ENCODE results near the gene FCHO1. TPM values are rescaled to one million over a fixed set of nuclear protein-coding genes. Genes with fewer than 3 reads are reported as not detected.
"Not testable (repeated sequence)": the region's sequence is repeated elsewhere in the genome, so short reads cannot be mapped to it uniquely, and the experiment has no call there.

FCHO1 gene
- total and polyA plus RNA-seq, 2 donors, result 1.4 to 1.7 TPM

DNA sequence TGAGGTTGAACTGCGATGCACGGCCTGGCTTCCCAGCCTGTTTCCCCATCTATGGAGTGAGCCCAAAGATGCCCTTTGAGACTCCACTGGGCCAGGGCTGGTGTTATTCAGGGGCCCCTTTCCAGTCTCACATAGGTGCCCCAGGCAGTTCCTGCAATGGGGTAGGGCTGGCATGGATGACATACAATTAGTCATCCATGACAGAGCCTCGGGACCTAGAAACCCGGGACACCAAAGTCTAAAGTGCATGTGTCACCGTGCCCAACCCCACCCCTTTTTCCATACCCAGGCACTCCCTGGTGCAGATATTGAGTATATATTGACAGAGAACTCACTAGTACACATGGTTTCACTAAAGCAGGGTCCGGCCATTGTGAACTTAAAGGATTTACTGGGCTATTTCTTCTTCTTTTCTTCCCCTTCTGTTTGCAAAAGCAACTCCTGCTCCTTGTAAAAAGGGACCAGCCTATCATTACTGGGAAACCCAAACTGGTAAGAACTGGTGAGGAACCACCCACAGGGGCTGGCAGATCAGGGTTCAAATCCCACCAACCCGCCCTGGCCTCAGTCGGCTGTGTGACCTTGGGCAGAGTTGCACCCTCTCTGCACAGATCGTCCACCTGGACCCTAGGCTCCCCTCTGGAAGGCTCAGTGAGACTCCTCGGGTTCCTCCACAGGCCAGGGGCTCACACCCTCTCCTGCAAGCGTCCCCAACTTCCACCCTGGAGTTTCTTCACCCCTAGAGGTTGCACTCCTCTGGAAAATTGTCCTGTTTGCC, 46.3 kb downstream of the FCHO1 start:
- peak overlapping the region; percentile 63 for H3K27ac ChIP-seq (ENCODE audit: low read depth)
- H3K36me3 ChIP-seq (ENCODE audit: insufficient read depth), result no peaks in the 10 kb centered on the region
- WGBS, result 56% methylated on average over 11 of the region's 11 CpGs
- H3K4me3 ChIP-seq (ENCODE audit: low read depth, low read length), result no peak overlapping the region
- DNase-seq (ENCODE audit: extremely low spot score), result no peak
- peaks cover 1% of the 10 kb centered on the region for H3K4me1 ChIP-seq (ENCODE audit: insufficient read depth)

DNA sequence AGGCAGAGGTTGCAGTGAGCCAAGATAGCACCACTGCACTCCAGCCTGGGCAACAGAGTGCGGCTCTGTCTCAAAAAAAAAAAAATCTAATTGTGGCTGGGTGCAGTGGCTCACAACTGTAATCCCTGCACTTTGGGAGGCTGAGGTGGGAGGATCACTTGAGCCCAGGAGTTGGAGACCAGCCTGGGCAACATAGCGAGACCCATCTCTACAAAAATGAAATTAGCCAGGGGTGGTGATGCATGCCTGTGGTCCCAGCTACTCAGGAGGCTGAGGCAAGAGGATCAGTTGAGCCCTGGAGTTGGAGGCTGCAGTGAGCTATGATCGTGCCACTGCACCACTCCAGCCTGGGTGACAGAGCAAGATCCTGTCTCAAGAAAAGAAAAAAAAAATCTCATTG, 47.3 kb downstream of the FCHO1 start:
- 87% methylated on average over 3 of the region's 3 CpGs for WGBS
- not testable (repeated sequence) for H3K36me3 ChIP-seq (ENCODE audit: insufficient read depth); H3K4me1 ChIP-seq (ENCODE audit: insufficient read depth); DNase-seq (ENCODE audit: extremely low spot score); H3K4me3 ChIP-seq (ENCODE audit: low read depth, low read length); H3K27ac ChIP-seq (ENCODE audit: low read depth)

DNA sequence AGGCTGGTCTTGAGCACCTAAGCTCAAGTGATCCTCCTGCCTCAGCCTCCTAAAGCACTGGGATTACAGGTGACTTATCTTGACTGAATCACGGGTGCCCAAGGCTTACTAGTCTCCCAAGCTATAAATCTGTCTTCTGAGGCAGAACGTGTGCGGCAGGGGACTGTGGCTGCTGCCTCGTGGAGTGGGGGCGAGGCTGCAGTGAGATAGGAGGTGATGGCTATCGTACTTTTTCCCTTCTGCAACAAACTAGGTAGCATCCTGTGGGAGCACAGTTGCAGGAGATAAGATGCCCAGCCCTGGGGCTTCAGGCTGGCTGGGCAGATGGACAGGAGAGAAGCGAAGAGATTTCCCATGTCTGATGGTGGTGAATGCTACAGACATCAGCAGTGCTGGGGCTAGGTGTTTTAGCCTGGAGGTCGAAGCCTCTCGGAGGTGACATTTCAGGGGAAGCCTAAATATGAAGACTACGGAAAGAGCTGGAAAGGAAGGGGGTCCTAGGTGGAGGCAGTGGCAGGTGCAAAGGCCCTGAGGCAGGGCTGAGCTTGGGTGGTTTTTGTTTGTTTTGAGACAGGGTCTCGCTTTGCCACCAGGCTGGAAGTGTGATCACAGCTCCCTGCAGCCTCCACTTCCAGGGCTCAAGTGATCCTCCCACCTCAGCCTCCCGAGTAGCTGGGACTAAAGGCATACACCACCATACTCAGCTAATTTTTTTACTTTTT, 51.0 kb downstream of the FCHO1 start:
- Histone ChIP-seq H3K4me1 (ENCODE audit: insufficient read depth) (peaks cover 1% of the 10 kb centered on the region), H3K36me3 (ENCODE audit: insufficient read depth) (no peaks in the 10 kb centered on the region), H3K27ac (ENCODE audit: low read depth) (no peak overlapping the region), H3K4me3 (ENCODE audit: low read depth, low read length) (no peak overlapping the region)
- DNase-seq (ENCODE audit: extremely low spot score), result no peak
- 56% methylated on average over 12 of the region's 12 CpGs for WGBS

DNA sequence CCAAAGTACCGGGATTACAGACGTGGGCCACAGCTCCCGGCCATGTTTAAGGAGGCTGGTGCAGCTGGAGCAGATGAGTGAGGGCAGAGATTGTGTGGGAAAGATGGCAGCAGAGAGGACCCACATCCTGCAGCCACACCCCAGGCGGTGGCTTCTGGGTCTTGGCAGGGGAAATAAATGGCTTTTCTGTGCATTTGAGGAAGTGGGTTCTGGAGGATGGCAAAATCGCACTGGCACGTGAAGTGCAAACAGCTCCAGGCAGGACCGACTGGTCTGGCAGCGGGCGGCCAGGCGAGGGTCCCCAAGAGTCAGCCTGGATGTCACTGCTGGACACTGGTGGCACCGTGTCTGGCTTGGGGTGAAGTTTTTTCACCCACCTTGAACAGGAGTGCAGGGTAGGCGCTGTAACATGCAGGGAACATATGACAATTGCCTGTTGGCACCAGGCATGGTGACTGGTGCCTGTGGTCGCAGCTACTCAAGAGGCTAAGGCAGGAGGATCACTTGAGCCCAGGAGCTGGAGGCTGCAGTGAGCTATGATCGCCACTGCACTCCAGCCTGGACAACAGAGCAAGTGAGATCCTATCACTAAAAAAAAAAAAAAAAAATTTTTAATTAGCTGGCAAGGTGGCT, 52.1 kb downstream of the FCHO1 start:
- H3K27ac ChIP-seq (ENCODE audit: low read depth), result no peak overlapping the region
- H3K4me3 ChIP-seq (ENCODE audit: low read depth, low read length), result no peak overlapping the region
- no peak for DNase-seq (ENCODE audit: extremely low spot score)
- H3K4me1 ChIP-seq (ENCODE audit: insufficient read depth), result no peaks in the 10 kb centered on the region
- no peaks in the 10 kb centered on the region for H3K36me3 ChIP-seq (ENCODE audit: insufficient read depth)
- WGBS, result 68% methylated on average over 14 of the region's 14 CpGs

DNA sequence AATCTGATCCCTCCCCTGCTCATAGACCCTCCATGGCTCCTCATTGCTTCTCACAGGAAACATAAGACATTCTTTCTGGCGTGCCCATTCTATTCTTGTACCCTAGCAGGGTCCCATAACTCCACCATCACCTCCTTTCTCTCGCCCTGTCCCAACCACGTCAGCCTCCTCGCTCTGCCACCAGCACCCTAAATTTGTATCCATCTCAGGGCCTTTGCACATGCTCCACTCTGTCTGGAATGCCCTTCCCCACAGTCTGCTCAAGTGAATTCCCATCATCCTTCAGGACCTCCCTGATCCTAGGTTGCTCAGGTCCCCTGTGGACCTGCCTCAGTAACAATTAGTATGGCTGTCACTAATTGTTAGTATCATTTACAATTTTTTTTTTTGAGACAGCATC, 54.1 kb downstream of the FCHO1 start:
- Histone ChIP-seq H3K4me3 (ENCODE audit: low read depth, low read length) (no peak overlapping the region), H3K36me3 (ENCODE audit: insufficient read depth) (no peaks in the 10 kb centered on the region), H3K27ac (ENCODE audit: low read depth) (no peak overlapping the region), H3K4me1 (ENCODE audit: insufficient read depth) (no peaks in the 10 kb centered on the region)
- DNase-seq (ENCODE audit: extremely low spot score), result no peak
- WGBS, result 85% methylated on average over 4 of the region's 4 CpGs

DNA sequence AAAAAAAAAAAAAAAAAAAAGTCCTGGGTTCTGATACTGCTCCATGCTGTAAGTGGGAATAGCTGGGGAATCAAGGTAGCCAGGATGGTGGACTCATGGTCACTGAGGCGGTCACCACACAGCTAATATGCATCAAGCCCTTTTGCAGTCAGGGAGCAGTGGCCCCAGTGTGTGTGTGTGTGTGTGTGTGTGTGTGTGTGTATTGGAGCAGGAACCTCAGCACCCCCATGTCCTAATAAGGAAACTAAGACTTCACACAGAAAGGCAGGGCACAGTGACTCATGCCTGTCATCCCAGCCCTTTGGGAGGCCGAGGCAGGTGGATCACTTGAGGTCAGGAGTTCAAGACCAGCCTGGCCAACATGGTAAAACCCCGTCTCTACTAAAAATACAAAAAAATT, 55.7 kb downstream of the FCHO1 start:
- no peak overlapping the region for H3K27ac ChIP-seq (ENCODE audit: low read depth)
- H3K4me1 ChIP-seq (ENCODE audit: insufficient read depth), result no peaks in the 10 kb centered on the region
- no peaks in the 10 kb centered on the region for H3K36me3 ChIP-seq (ENCODE audit: insufficient read depth)
- no peak overlapping the region for H3K4me3 ChIP-seq (ENCODE audit: low read depth, low read length)
- DNase-seq (ENCODE audit: extremely low spot score), result no peak
- WGBS, result 59% methylated on average over 3 of the region's 3 CpGs

DNA sequence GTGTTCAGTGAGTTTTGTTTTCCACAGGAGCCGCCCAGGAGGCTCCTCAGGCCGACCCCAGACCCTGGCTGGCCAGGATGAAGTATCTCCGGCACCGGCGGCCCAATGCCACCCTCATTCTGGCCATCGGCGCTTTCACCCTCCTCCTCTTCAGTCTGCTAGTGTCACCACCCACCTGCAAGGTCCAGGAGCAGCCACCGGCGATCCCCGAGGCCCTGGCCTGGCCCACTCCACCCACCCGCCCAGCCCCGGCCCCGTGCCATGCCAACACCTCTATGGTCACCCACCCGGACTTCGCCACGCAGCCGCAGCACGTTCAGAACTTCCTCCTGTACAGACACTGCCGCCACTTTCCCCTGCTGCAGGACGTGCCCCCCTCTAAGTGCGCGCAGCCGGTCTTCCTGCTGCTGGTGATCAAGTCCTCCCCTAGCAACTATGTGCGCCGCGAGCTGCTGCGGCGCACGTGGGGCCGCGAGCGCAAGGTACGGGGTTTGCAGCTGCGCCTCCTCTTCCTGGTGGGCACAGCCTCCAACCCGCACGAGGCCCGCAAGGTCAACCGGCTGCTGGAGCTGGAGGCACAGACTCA, 56.5 kb downstream of the FCHO1 start:
- Histone ChIP-seq H3K36me3 (ENCODE audit: insufficient read depth) (no peaks in the 10 kb centered on the region), H3K4me3 (ENCODE audit: low read depth, low read length) (no peak overlapping the region), H3K4me1 (ENCODE audit: insufficient read depth) (no peaks in the 10 kb centered on the region), H3K27ac (ENCODE audit: low read depth) (no peak overlapping the region)
- WGBS, result 68% methylated on average over 38 of the region's 38 CpGs
- DNase-seq (ENCODE audit: extremely low spot score), result no peak

DNA sequence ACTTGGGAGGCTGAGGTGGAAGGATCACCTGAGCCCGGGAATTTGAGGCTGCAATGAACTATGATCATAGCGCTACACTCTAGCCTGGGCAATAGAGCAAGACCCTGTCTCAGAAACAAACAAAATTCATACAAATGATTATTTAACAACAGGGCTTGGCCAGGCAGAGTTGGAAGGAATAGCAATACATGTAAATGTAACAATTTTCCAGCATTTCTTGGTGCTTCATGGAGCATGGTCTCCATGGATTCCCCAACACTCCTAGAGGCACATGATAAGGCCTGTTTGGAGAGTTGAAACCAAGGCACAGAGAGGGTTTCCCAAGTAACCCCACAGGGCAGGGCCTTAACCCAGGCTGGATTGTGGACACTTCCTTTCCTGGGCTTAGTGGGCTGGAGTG, 59.8 kb downstream of the FCHO1 start:
- no peaks in the 10 kb centered on the region for H3K36me3 ChIP-seq (ENCODE audit: insufficient read depth)
- no peak for DNase-seq (ENCODE audit: extremely low spot score)
- 95% methylated on average over 2 of the region's 2 CpGs for WGBS
- H3K27ac ChIP-seq (ENCODE audit: low read depth), result no peak overlapping the region
- H3K4me3 ChIP-seq (ENCODE audit: low read depth, low read length), result no peak overlapping the region
- H3K4me1 ChIP-seq (ENCODE audit: insufficient read depth), result no peaks in the 10 kb centered on the region

DNA sequence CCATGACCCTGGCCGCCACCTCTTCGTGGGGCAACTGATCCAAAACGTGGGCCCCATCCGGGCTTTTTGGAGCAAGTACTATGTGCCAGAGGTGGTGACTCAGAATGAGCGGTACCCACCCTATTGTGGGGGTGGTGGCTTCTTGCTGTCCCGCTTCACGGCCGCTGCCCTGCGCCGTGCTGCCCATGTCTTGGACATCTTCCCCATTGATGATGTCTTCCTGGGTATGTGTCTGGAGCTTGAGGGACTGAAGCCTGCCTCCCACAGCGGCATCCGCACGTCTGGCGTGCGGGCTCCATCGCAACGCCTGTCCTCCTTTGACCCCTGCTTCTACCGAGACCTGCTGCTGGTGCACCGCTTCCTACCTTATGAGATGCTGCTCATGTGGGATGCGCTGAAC, 60.4 kb downstream of the FCHO1 start:
- no peak overlapping the region for H3K4me3 ChIP-seq (ENCODE audit: low read depth, low read length)
- 88% methylated on average over 20 of the region's 20 CpGs for WGBS
- H3K36me3 ChIP-seq (ENCODE audit: insufficient read depth), result no peaks in the 10 kb centered on the region
- no peaks in the 10 kb centered on the region for H3K4me1 ChIP-seq (ENCODE audit: insufficient read depth)
- H3K27ac ChIP-seq (ENCODE audit: low read depth), result no peak overlapping the region
- no peak for DNase-seq (ENCODE audit: extremely low spot score)

DNA sequence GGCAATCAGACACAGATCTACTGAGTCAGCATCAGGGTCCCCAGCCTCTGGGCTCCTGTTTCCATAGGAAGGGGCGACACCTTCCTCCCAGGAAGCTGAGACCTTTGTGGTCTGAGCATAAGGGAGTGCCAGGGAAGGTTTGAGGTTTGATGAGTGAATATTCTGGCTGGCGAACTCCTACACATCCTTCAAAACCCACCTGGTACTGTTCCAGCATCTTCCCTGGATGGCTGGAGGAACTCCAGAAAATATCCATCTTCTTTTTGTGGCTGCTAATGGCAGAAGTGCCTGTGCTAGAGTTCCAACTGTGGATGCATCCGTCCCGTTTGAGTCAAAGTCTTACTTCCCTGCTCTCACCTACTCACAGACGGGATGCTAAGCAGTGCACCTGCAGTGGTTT, 60.8 kb downstream of the FCHO1 start:
- no peak for DNase-seq (ENCODE audit: extremely low spot score)
- no peaks in the 10 kb centered on the region for H3K36me3 ChIP-seq (ENCODE audit: insufficient read depth)
- H3K4me3 ChIP-seq (ENCODE audit: low read depth, low read length), result no peak overlapping the region
- no peak overlapping the region for H3K27ac ChIP-seq (ENCODE audit: low read depth)
- 71% methylated on average over 5 of the region's 5 CpGs for WGBS
- no peaks in the 10 kb centered on the region for H3K4me1 ChIP-seq (ENCODE audit: insufficient read depth)

DNA sequence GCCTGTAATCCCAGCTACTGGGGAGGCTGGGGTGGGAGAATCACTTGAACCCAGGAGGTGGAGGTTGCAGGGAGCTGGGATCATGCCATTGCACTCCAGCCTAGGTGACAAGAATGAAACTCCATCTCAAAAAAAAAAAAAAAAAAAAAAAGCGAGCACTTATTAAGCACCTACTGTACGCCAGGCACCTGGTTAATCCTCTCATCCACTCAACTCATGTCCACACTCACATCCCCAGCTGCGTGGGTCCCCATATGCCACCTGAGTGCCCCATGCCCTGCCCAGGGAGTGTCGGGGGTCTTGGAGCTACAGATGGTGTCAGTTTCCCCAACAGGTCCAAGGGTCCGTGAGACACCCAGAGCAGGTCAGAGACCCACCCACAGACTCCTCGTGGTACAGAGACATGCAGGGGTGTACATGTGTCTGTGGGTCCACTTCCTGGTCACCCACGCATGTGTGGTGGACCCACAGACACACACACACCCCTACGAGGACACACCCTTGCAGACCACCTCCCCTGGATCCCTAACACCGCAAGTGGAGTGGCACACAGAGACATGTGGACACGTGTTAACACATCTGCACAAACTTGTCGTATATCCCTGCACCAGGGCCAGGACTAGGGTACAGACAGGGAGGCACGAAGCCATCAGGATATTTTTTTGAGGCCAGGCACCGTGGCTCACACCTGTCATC, 66.5 kb downstream of the FCHO1 start:
- no peak overlapping the region for H3K27ac ChIP-seq (ENCODE audit: low read depth)
- H3K4me1 ChIP-seq (ENCODE audit: insufficient read depth), result no peaks in the 10 kb centered on the region
- no peaks in the 10 kb centered on the region for H3K36me3 ChIP-seq (ENCODE audit: insufficient read depth)
- DNase-seq (ENCODE audit: extremely low spot score), result no peak
- 78% methylated on average over 13 of the region's 13 CpGs for WGBS
- H3K4me3 ChIP-seq (ENCODE audit: low read depth, low read length), result no peak overlapping the region

DNA sequence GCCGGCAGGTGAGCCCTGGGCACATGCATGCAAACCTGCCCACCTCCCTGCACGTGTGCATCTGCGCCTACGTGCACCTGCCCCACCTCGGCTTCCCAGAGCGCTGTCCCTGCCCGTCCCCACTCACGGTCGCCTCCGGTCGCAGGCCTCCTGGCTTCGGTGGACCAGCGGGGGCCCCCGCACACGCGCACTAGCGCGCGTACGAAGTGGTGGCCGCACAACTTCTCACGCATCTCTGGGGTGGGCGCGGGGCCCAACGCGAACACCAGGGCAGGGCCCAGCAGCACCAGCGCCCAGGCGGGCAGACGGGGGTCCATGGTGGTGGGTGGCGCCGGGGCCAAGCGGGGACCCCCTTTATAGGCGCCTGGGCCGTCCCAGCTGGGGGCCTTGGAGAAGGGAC, 69.9 kb downstream of the FCHO1 start, which contains the start of gene INSL3:
TSS of gene INSL3 (minus strand) at position 330 of the 400 bp plus-strand sequence. CDS start at position 317, 13 bp downstream.
- no peak within 1 kb of the TSS for H3K27ac ChIP-seq (ENCODE audit: low read depth)
- 72% methylated on average over 34 of the region's 34 CpGs for WGBS
- H3K4me3 ChIP-seq (ENCODE audit: low read depth, low read length), result no peak within 1 kb of the TSS
- H3K36me3 ChIP-seq (ENCODE audit: insufficient read depth), result no peaks in the 10 kb centered on the region
- DNase-seq (ENCODE audit: extremely low spot score), result no peak
- H3K4me1 ChIP-seq (ENCODE audit: insufficient read depth), result no peaks in the 10 kb centered on the region

DNA sequence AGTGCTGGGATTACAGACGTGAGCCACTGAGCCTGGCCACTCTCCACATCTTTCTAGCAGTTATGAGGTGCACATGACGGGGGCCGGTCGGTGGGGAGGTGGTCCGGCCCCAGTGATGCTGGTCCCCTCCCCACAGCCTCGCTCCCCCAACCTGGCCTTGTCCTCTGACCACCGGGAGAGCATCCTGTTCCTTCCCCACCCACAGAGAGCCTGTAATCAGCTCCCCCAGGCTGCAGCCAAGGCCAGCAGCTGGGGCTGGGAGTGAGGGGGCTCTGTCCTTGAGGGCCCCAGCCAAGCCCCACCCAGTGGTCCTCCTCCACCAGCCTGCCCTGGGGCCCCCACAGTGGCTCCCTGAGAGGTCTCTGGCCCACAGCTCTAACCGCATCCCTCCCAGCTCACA, 73.1 kb downstream of the FCHO1 start:
- 31% methylated on average over 8 of the region's 8 CpGs for WGBS
- DNase-seq (ENCODE audit: extremely low spot score), result no peak
- Histone ChIP-seq H3K27ac (ENCODE audit: low read depth) (no peak overlapping the region), H3K4me1 (ENCODE audit: insufficient read depth) (no peaks in the 10 kb centered on the region), H3K4me3 (ENCODE audit: low read depth, low read length) (no peak overlapping the region), H3K36me3 (ENCODE audit: insufficient read depth) (no peaks in the 10 kb centered on the region)

Data from urinary bladder (tissue), 4 donors.